Hematopoietic multipotent progenitor cell treated with erythropoietin and hydrocortisone succinate and interleukin-3 and kit ligand, for 8 days (in vitro differentiated cells): ENCODE results near the gene MAP4K4.
A peak's percentile ranks its signal among the peaks of the same experiment; 100 is the strongest.

ENCODE experiments used
- DNase-seq: peaks from one replicate; pipeline ENCODE4 v3.0.0-alpha.2; 2015

Gene MAP4K4

DNA sequence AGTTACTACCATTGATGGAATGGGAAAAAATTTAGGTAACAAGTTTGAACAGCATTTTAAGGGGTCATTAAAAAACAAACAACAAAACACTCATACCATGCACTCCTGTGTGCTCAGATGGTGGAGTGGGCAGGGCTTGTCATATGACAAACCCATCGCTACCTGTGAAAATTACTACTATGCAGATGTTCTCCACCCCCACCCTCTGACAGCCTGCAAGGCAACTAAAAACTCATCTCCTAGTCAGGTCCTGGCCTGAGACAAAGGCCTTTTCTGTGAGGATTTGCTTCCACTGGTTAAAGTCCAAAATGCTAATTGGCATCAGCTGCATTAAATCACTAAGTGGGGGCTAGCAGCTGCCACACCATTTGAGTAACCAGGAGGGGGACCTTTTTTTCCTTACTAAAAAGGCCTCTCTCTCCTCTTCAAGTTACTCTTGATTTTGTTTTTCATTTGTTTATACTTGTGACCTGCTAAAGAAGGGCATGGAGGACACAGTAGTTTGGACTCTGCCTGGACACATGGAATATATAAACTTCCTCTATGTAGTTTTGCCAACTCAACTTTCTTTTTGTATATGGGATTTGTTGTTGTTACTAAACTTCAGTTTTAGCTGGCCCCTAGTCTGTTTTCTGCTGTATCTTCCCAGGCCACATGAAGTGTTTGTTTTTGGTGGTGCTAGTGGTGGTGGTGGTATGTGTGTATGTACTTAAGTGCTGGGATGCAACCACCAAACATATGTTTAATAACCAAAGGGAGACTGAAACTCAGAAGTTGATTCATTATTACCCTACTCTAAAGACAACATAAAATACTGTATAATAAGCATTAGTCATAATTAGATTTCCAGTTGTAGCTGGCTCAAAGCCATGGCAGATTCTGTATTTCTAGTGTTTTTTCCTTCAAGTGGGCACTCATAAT lies 121.3 kb downstream of the MAP4K4 start:
- no peak for DNase-seq

GRCh38 chr2:101820519-101820918 lies 123.0 kb downstream of the MAP4K4 start:
- DNase-seq, result peak; percentile 69

DNA sequence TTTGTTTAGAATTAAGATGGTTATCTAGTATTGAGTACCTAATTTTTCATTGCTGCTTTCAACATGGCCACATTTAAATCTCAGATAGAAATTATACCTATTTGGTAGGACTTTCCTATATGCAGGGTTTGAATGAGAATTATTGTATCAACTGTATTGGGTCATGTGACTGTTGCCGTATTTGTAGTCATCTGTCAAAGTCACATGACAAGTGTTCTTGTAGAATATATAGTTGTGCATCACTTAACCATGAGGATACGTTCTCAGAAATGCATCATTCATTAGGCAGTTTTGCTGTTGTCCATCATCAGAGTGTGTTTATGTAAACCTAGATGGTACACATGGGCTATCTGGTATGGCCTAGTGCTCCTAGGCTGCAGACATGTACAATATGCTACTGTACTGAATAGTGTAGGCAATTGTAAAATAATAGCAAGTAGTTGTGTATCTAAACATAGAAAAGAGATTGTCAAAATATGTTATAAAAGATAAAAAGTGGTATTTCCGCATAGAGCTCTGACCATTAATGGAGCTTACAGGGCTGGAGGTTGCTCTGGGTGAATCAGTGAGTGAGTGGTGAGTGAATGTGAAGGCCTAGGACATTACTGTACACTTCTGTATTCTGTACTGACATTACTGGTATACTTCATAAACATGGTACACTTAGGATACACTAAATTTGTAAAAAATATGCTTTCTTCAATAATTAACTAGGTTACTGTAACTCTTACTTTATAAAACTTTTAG lies 123.7 kb downstream of the MAP4K4 start:
- DNase-seq, result no peak

GRCh38 chr2:101821828-101822458 lies 124.4 kb downstream of the MAP4K4 start:
- no peak for DNase-seq

DNA sequence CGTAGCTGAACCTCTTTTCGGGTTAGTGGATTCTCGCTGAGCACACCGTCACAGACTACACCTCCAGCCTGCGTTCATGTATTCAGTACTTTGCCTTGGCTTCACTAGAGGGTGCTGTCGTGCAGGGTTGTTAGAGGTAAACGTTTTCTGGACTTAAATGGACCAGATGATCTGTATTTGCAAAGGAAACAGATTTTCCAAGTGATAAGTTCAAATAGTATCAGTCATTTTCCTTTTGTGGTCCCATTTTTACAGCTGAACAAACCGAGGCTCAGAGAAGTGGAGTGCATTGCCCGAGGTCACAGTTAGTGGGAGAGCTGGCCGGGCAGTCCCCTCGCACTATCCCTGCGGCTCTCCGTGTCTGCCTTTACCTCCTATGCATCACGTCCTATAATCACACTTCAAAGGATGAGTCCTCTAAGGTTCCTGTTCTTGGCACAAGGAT lies 125.9 kb downstream of the MAP4K4 start:
- DNase-seq, result peak; percentile 79

DNA sequence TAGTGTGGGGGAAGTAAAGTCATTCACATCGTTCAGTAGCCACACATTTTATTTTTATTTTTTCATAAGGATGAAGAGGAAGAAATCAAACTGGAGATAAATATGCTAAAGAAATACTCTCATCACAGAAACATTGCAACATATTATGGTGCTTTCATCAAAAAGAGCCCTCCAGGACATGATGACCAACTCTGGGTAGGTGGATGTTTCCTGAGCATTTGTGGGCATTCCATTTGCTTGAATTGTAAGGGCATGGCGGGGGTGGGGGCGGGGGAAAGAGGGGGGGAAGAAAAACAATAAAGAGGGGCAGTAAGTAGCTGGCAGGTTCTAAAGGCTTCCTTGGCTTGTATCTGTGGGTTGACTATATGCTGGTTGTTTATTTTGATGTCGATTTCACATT lies 126.4 kb downstream of the MAP4K4 start:
- DNase-seq, result no peak

GRCh38 chr2:101826716-101827115 lies 129.2 kb downstream of the MAP4K4 start:
- DNase-seq, result no peak

- no peak for DNase-seq
Observed at GRCh38 chr2:101827246-101827645, 129.7 kb downstream of the MAP4K4 start.

GRCh38 chr2:101828257-101828656 lies 130.8 kb downstream of the MAP4K4 start:
- DNase-seq, result no peak

DNA sequence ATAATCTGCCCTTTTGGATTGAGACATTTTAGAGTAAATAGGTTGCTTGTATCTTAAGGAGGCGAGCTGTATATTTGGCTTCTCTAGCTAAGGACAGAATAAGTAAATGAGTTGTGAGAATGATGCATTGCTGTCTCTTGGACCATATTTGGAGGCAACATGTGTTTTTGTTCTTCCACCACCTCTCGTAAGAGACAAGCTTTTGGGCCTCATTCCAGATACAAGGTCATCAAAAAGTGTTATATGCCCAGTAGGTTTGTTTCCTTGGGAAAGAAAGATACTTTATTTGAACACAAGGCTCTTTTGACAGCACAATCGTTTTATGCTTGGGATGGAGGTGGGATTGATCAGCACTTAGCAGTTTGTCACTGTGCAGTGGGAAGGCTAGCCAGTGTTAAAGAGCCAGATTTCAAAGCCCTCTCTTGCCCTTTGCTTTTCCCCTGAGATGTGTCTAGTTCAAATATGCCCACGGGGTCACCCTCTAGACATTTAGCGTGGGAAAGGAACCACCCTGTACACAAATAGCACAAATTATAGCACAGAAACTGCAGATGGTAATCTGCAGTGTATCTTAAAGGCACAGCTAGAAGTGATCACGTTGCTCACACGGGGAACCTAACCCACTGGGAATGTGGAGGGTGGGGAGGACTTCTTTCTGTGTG lies 131.3 kb downstream of the MAP4K4 start:
- no peak for DNase-seq

DNA sequence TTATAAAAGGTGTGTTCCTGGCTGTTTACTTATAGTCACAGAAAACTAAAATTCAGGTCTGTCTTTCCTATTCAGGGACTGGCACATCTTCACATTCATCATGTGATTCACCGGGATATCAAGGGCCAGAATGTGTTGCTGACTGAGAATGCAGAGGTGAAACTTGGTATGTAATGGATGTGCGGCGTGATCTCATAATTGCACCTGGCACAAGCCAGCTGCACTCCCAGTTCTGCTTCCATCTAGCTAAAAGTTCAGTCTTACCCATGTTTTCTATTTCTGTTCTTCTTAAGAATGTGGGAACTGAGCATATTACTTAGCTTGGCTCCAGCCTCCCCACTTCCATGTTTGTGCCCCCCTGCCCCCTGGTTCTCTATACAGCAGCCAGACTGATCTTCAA lies 131.9 kb downstream of the MAP4K4 start:
- no peak for DNase-seq

GRCh38 chr2:101830146-101830545 lies 132.6 kb downstream of the MAP4K4 start:
- no peak for DNase-seq

GRCh38 chr2:101830555-101830954 lies 133.0 kb downstream of the MAP4K4 start:
- no peak for DNase-seq

- DNase-seq, result peak; percentile 71
Observed at GRCh38 chr2:101831351-101831865, 133.9 kb downstream of the MAP4K4 start.

- DNase-seq, result peak; percentile 35
Observed at GRCh38 chr2:101832114-101832513, 134.6 kb downstream of the MAP4K4 start.

DNA sequence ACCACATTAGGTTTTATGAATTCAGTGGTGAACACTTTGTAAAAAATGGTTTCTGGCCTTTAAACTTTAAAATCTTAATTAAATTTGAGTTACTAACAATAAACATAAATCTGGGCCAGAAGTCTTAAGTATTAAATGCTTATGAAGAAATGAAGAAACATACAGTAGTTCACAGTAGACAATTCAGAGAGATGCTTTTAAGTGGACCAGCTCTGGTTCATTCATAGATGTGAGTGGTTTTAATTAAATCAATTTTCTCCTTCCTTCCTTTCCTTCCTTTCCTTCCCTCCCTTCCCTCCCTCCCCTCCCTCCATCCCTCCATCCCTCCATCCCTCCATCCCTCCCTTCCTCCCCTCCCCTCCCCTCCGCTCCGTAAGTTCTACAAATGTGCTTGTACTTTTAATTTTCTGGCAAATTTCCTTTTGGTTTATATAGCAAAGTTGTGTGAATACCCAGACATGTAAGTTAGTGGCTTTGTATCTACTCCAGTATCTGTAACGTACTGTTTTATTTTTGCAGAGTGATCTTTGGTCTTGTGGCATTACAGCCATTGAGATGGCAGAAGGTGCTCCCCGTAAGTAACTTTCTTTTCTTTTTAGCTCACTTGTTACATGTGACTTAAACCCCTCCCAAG lies 136.5 kb downstream of the MAP4K4 start:
- no peak for DNase-seq

- DNase-seq, result no peak
Observed at GRCh38 chr2:101837354-101837753, 139.8 kb downstream of the MAP4K4 start.

DNA sequence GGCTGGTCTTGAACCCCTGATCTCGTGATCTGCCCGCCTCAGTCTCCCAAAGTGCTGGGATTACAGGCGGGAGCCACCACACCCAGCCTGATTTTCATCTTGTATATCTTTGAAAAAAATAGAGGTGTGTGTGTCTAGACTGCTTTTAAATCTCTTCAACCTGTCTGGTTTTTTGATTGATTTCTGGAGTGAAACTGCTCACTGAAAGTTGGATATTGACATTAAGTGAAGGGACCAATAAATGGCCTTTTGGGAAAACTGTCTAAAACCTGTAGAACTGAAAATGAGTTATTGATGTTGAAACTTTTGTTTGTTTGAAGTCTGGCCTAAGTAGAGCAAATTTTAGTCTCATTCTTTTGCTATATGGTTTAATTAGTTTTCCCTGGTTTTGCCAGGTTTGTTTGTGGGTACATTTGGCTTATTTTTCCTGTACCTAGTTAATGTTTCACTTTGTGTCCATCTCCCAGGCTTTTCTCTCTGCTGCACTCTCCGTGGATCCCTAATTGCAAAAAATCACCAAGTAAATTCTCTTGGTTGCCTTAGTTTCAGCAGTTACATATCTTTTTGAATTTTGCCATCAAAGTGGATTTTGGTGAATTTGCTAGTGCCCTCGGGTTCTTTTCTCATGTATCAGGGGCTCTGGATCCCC lies 144.3 kb downstream of the MAP4K4 start:
- DNase-seq, result no peak

GRCh38 chr2:101842471-101842870 lies 145.0 kb downstream of the MAP4K4 start:
- DNase-seq, result no peak

GRCh38 chr2:101843048-101843447 lies 145.5 kb downstream of the MAP4K4 start:
- DNase-seq, result no peak

- no peak for DNase-seq
Observed at GRCh38 chr2:101843471-101843870, 146.0 kb downstream of the MAP4K4 start.
